ENCODE measurements around the gene INSIG1. TPM values are rescaled to one million over a fixed set of nuclear protein-coding genes. Genes with fewer than 3 reads are reported as not detected.

INSIG1 gene
- total and polyA plus RNA-seq, 2 donors (not counting 3 experiments of a cell fraction or from before 2014, with no cell fraction given): 79.3 to 102 TPM

DNA sequence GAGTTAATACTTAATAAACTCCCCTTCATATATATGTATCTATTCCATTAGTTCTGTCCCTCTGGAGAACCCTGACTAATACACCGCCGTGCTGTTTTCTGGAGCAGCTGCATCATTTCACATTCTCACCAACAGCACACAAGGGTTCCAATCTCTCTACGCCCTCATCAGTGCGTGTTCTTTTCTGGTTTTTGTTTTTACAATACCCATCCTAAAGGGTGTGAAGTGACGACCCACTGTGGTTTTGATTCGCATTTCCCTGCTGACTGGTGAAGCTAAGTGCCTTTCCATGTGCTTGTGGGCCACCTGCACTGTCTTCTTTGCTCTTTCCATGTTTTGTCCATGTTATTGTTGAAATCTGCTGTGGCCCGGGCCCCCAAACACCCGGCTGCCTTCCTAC is 11.0 kb upstream of the INSIG1 start:
- H3K4me2 ChIP-seq (ENCODE audit: insufficient read depth, low read length): no peak overlapping the region
- intact Hi-C loops (cut with micrococcal nuclease) (no loop called here), dilution Hi-C loops (cut with MboI; ENCODE audit: extremely low pct_ligation_motif_present, low sequenced_read_pairs) (no loop called here)
- no peaks in the 10 kb centered on the region for H3K9me3 ChIP-seq (replicated peaks; ENCODE audit: control insufficient read depth, insufficient read depth, low read length)
- H4K20me1 ChIP-seq (replicated peaks; ENCODE audit: control insufficient read depth, extremely low read depth, insufficient read depth, low read length): no peaks in the 10 kb centered on the region
- H3K27me3 ChIP-seq (ENCODE audit: control insufficient read depth in 2 of 2, insufficient read depth in 2 of 2, low read length in 2 of 2): no peaks in the 10 kb centered on the region
- H3K4me1 ChIP-seq (ENCODE audit: control insufficient read depth, extremely low read depth, insufficient read depth, low read length): peaks cover 15% of the 10 kb centered on the region
- ChIA-PET CTCF (interaction anchor here (0.6 kb wide), 1 partner anchor 13 kb away, joined by 3 read pairs; no protein-coding TSS in a partner anchor), POLR2A (no interaction called here)
- H2AFZ ChIP-seq (ENCODE audit: low read depth, low read length): no peak overlapping the region
- no peak for TF ChIP-seq JUN (IDR thresholded peaks at IDR 0.05; ENCODE audit: borderline replicate concordance, insufficient read depth, insufficient read length, low read depth)
- no TSS peak for BruUV-seq (replicated peaks)
- H3K27ac ChIP-seq (ENCODE audit: insufficient read depth, low read depth, low read length): no peak overlapping the region
- no peak overlapping the region for H3K9ac ChIP-seq (replicated peaks; ENCODE audit: extremely low read depth, insufficient read depth, low read length)
- no peak overlapping the region for H3K4me3 ChIP-seq (replicated peaks in 1 of 3; ENCODE audit: insufficient read depth in 1 of 3, low read depth in 1 of 3, low read length in 3 of 3)
- no peaks in the 10 kb centered on the region for H3K79me2 ChIP-seq (ENCODE audit: control insufficient read depth, insufficient read depth, low read length)
- no peaks in the 10 kb centered on the region for H3K36me3 ChIP-seq (ENCODE audit: control insufficient read depth in 2 of 2, extremely low read depth in 1 of 2, insufficient read depth in 2 of 2, low read length in 2 of 2)
- FAIRE-seq (no peak), DNase-seq (ENCODE audit: low read depth, low spot score) (no peak)
- H3K9me1 ChIP-seq (replicated peaks; ENCODE audit: control insufficient read depth, extremely low read depth, insufficient read depth, low read length): no peaks in the 10 kb centered on the region

DNA sequence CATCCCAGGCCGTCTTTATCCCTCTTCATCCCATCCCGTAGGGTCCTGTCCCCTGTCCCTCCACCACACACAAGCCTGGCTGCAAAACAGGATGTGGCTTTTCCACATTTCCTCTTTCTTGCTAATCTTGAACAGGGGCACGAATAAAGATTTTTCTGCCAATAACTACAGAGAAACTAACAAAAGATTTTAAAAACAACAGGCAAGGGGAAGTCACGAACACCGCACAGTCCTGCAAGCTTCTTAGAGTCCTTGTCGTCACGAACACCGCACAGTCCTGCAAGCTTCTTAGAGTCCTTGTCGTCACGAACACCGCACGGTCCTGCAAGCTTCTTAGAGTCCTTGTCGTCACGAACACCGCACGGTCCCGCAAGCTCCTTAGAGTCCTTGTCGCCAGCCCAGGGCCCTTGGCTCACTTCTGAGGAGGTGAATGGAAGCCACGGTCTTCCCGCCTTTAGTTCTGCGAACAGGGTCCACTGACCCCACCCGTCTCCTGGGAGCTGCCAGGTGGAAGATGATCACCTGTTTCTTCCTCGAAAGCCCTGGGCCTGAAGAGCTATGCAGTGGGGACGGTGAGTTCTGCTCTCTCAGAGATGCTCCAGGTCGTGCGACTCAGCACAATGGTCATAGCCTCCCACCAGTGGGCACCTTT is 10.3 kb upstream of the INSIG1 start:
- no peak overlapping the region for H3K4me2 ChIP-seq (ENCODE audit: insufficient read depth, low read length)
- CTCF ChIA-PET: interaction anchor here (0.6 kb wide), 1 partner anchor 14 kb away, joined by 3 read pairs; no protein-coding TSS in a partner anchor
- no peaks in the 10 kb centered on the region for H3K27me3 ChIP-seq (ENCODE audit: control insufficient read depth in 2 of 2, insufficient read depth in 2 of 2, low read length in 2 of 2)
- peak overlapping the region; percentile 20 for H2AFZ ChIP-seq (ENCODE audit: low read depth, low read length)
- dilution Hi-C loops (cut with MboI; ENCODE audit: extremely low pct_ligation_motif_present, low sequenced_read_pairs) (no loop called here), intact Hi-C loops (cut with micrococcal nuclease) (no loop called here)
- H3K4me1 ChIP-seq (ENCODE audit: control insufficient read depth, extremely low read depth, insufficient read depth, low read length): peaks cover 15% of the 10 kb centered on the region
- H3K79me2 ChIP-seq (ENCODE audit: control insufficient read depth, insufficient read depth, low read length): no peaks in the 10 kb centered on the region
- BruUV-seq (replicated peaks): no TSS peak
- no peak overlapping the region for H3K9ac ChIP-seq (replicated peaks; ENCODE audit: extremely low read depth, insufficient read depth, low read length)
- H3K36me3 ChIP-seq (ENCODE audit: control insufficient read depth in 2 of 2, extremely low read depth in 1 of 2, insufficient read depth in 2 of 2, low read length in 2 of 2): no peaks in the 10 kb centered on the region
- H3K9me1 ChIP-seq (replicated peaks; ENCODE audit: control insufficient read depth, extremely low read depth, insufficient read depth, low read length): no peaks in the 10 kb centered on the region
- no peak overlapping the region for H3K27ac ChIP-seq (ENCODE audit: insufficient read depth, low read depth, low read length)
- H3K9me3 ChIP-seq (replicated peaks; ENCODE audit: control insufficient read depth, insufficient read depth, low read length): no peaks in the 10 kb centered on the region
- H3K4me3 ChIP-seq (replicated peaks in 1 of 3; ENCODE audit: insufficient read depth in 1 of 3, low read depth in 1 of 3, low read length in 3 of 3): no peak overlapping the region
- FAIRE-seq (peak; percentile 15), DNase-seq (ENCODE audit: low read depth, low spot score) (no peak)
- no peaks in the 10 kb centered on the region for H4K20me1 ChIP-seq (replicated peaks; ENCODE audit: control insufficient read depth, extremely low read depth, insufficient read depth, low read length)
- POLR2A ChIA-PET: no interaction called here
- TF ChIP-seq EZH2 (IDR thresholded peaks at IDR 0.05; ENCODE audit: borderline replicate concordance, low read depth, low read length, severe bottlenecking) (no peak), POLR2AphosphoS5 (IDR thresholded peaks at IDR 0.05; ENCODE audit: insufficient read depth, low read depth, low read length) (no peak), JUN (IDR thresholded peaks at IDR 0.05; ENCODE audit: borderline replicate concordance, insufficient read depth, insufficient read length, low read depth) (no peak), MYC (IDR thresholded peaks at IDR 0.05; ENCODE audit: low read depth, low read length) (no peak), FOS (IDR thresholded peaks at IDR 0.05; ENCODE audit: borderline replicate concordance, insufficient read depth, low read length) (no peak), POLR2A (IDR thresholded peaks at IDR 0.05; ENCODE audit: low read depth, low read length) (no peak), CTCF (IDR thresholded peaks at IDR 0.05; ENCODE audit: extremely low read depth in 1 of 2, insufficient read depth in 1 of 2, low read depth in 1 of 2, low read length in 2 of 2) (no peak), GATA2 (IDR thresholded peaks at IDR 0.05; ENCODE audit: insufficient read depth, insufficient read length, low read depth, low read length) (no peak), MAX (IDR thresholded peaks at IDR 0.05; ENCODE audit: insufficient read depth, insufficient read length) (no peak)
